Measurements from ENCODE around the gene SLC16A3.

- TF ChIP-seq CTCF (IDR thresholded peaks at IDR 0.05; ENCODE audit: low read depth, low read length), result no peak
- TF ChIP-seq EZH2phosphoT487 (IDR thresholded peaks at IDR 0.05; ENCODE audit: low read depth), result no peak
These were observed 6.9 kb downstream of the SLC16A3 start for GRCh38 chr17:82235775-82236141.

All from OCI-LY3 (cell line).